SH-SY5Y (cell line): ENCODE results near the gene OOSP3.

Source experiments
- GATA2 ChIP-seq: IDR thresholded peaks from 2 replicates; pipeline ENCODE4 v1.6.1; 2011; ENCODE audit warnings: mild to moderate bottlenecking, low read depth, low read length
- GATA3 ChIP-seq: IDR thresholded peaks from 2 replicates; pipeline ENCODE4 v1.6.1; 2011; ENCODE audit warnings: low read depth, mild to moderate bottlenecking, low read length, moderate library complexity

GRCh38 chr11:59939482-59939881 is 60.9 kb downstream of the OOSP3 start:
- no peak for TF ChIP-seq GATA2
- no peak for TF ChIP-seq GATA3
